Posterior cingulate gyrus (tissue), 11 donors: ENCODE data around the gene ESR1.
A peak's percentile ranks its signal among the peaks of the same experiment; 100 is the strongest.
"Not testable (repeated sequence)": the region's sequence is repeated elsewhere in the genome, so short reads cannot be mapped to it uniquely, and the experiment has no call there.

Experiments
- DNase-seq, 10 donors: peaks; one replicate each; pipeline versions ENCODE4 v3.0.0 to v3.0.0-alpha.2; 2020 to 2021; ENCODE audit warnings: mixed read lengths in 3 of 10
- intact Hi-C: fragments of 100-400 bp; cut with DNase I; formaldehyde crosslinking; loops from one replicate; pipeline ENCODE4 v1.15.1; 2023

The ESR1 gene

DNA sequence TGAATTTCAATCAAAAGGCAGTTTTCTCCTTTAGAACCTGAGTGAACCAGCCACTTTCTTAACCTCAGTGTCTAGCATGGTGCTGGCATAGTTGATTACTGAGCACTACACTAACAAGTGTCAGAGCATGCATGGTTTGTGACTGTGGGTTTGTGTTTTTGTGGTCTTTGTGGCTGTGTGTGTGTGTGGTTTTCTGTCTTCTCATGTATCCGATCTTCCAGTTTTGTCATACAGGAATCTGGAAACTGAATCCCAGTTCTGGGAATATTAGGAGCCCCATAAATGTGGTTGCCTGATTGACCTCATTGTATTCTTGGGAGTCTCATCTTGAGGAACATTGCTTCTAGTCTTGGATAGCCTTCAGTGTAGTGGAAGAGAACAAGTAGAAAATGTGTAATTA, 73.7 kb downstream of the ESR1 start:
- intact Hi-C loops: no loop called here
- DNase-seq: no peak

DNA sequence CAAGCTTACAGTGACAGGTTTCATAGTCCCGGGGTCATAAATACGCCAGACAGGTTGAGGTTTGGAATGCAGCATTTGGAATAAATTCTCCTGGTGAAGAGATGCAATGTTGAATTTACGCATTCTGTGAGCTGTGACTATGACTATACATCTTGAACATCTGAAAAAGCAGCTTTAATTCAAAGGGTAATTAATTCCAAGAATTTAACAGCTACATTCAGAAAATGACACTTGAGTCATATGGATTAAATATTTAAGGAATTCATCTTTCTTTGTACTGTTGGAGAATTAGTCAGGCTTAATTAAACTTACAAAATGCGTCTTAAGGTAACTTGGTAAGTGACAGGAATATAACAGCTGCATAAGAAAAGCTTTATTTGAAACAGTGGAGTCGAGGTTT, 74.7 kb downstream of the ESR1 start:
- no peak for DNase-seq
- intact Hi-C loops: no loop called here

DNA sequence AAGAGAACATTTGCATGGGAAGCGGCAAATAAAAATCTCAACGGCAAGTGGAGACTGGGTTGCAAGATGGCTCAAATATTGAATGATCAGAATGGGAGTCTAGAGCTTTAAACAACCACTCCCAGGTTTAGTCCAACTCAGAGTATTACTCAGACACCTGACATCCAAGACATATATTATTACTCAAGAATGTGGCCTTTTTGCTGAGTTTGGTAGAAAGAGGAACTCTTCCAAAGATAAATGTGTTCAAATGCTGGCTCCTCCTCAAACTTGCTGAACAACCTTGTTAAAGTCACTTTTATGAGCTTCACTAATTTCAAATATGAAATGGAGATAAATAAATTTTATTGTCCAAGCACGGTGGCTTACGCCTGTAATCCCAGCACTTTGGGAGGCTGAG, 77.8 kb downstream of the ESR1 start:
- no peak for DNase-seq
- intact Hi-C loops: no loop called here

DNA sequence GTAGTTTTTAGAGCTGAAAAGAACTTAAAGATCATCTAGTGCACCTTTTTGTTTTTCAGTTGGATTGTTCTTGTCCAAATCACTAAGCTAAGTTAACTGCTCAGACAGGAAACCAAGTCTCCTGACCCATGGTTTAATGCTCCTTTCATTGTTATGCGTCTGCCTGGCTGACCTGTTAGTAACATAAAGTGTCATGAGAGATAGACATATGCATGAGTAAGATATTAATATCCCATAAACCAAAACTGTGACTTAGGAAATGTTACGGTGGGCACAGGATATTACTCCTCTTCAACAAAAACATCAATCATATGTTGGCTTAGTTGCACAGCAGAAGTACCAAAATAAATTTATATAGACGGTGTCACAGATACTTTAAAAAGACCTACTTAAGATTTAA, 84.0 kb downstream of the ESR1 start:
- no peak for DNase-seq
- intact Hi-C loops: no loop called here

DNA sequence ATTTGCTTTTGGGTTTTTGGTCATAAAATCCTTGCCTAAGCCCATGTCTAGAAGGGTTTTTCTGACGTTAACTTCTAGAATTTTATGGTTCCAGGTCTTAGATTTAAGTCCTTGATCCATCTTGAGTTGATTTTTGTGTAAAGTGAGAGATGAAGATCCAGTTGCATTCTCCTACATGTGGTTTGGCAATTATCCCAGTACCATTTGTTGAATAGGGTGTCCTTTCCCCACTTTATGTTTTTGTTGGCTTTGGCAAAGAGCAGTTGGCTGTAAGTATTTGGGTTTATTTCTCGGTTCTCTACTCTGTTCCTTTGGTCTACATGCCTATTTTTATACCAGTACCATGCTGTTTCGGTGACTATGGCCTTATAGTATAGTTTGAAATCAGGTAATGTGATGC, 86.9 kb downstream of the ESR1 start:
- DNase-seq, intact Hi-C loops: not testable (repeated sequence)

DNA sequence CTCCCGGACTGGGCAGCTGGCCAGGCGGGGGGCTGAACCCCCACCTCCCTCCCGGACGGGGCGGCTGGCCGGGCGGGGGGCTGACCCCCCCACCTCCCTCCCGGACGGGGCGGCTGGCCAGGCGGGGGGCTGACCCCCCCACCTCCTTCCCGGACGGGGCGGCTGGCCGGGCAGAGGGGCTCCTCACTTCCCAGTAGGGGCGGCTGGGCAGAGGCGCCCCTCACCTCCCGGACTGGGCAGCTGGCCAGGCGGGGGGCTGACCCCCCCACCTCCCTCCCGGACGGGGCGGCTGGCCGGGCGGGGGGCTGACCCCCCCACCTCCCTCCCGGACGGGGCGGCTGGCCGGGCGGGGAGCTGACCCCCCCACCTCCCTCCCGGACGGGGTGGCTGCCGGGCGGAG, 91.7 kb downstream of the ESR1 start:
- intact Hi-C loops, DNase-seq: not testable (repeated sequence)

DNA sequence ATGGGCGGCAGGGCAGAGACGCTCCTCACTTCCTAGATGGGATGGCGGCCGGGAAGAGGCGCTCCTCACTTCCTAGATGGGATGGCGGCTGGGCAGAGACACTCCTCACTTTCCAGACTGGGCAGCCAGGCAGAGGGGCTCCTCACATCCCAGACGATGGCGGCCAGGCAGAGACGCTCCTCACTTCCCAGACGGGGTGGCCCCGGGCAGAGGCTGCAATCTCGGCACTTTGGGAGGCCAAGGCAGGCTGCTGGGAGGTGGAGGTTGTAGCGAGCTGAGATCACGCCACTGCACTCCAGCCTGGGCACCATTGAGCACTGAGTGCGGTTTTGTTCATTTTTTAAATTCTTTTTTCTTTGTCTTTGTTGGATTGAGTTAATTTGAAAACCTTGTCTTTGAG, 92.3 kb downstream of the ESR1 start:
- DNase-seq, intact Hi-C loops: not testable (repeated sequence)

DNA sequence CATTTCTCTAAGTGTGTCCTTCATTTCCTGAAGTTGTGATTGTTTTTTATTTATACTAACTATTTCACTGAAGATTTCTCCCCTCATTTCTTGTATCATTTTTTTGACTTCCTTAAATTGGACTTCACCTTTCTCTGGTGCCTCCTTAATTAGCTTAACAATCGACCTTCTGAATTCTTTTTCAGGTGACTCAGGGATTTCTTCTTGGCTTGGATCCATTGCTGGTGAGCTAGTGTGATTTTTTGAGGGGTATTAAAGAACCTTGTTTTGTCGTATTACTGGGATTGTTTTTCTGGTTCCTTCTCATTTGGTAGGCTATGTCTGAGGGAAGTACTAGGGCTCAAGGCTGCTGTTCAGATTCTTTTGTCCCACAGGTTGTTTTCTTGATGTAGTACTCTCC, 92.8 kb downstream of the ESR1 start:
- DNase-seq: no peak
- intact Hi-C loops: no loop called here

DNA sequence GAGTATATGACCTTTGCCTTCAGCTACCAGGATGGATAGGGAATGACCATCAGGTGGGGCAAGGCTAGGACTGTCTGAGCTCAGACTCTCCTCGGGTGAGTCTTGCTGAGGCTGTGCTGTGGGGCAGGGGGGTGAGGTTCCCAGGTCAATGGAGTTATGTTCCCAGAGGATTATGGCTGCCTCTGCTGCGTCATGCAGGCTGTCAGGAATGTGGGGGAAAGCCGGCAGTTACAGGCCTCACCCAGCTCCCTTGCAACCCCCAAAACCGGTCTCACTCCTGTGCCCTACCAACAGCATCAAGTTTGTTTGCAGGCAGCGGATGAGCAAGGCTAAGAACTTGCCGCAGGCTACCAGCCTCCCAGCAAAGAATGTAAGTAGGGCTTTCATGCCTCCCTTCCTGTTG, 93.5 kb downstream of the ESR1 start:
- intact Hi-C loops: no loop called here

DNA sequence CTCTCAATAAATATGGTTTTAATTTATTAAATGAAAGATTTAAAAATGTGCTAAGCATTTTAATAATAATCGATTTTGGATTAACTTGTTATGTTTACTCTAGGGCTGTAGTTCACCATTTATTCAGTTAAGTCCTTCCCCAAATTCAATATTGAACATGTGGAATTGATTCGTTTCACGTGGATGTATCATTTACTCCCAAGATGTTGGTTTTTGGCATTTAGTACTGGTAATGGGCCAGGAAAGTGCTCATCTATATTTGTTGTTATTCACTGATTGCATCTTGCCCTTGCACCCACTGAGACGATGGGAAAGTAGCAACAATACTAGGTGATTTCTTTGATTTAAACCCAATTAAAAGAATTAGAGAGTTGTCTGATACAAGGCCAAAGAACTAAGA, 97.1 kb downstream of the ESR1 start:
- intact Hi-C loops: no loop called here
- DNase-seq: no peak

More for the DNA sequence above, 93.5 kb downstream of the ESR1 start:
- peak in 1 of 10 donors; percentile 55 for DNase-seq

DNA sequence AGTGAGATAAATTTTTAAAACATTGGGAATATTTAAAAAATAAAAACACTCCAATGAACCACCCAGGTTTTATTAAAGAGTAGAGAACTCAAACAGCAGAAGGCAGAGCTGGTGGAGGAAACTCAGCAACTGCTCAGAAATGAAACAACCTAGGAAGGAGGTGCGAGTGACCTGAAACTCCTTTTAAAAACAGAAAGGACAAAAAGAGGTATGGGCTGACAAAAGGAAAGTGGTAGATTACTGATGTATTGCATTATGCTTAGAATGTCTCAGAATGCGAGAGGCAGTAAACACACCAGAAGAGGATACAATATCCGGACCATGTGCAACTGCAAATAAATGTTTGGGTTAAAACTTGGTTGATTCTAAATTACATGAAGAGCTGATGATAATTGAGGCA, 97.6 kb downstream of the ESR1 start:
- intact Hi-C loops: no loop called here
- DNase-seq: no peak

DNA sequence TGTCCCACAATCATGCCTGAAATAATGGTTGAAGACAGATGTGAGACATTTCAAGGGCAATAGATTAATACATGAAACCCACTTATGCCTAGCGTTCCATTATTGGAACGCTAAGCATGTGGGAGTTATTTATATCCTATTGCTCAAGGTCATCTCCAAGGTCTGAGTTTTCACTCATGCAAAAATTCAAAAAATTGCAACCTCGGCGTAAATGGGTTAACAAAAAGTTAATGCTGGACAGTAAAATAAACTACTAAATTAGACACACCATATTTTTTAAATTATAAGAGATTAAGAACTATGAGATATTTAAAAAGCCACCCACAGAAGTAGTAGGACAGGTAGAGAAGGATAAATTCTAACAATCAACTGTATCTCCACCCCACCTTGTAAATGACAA, 98.4 kb downstream of the ESR1 start:
- intact Hi-C loops: no loop called here
- DNase-seq: no peak

DNA sequence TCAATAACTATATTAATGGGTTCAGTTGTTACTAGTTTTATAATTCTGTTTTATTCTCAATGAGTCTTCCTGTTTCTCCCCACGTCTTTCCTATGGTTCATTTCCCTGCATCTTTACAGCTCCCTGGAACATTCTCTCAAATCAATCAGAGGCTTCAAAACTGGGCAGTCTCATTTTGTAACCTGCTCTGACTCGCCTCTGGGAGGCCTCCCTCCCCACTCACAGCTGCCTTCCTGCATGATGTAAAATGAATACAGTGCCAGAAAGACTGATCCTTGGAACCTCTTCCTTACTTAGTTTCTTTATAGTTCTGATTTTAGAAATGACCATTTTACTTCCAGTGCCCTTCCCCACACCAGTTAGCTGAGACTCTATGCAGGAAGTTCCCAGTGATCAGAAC, 103.9 kb downstream of the ESR1 start:
- no peak for DNase-seq
- intact Hi-C loops: no loop called here

DNA sequence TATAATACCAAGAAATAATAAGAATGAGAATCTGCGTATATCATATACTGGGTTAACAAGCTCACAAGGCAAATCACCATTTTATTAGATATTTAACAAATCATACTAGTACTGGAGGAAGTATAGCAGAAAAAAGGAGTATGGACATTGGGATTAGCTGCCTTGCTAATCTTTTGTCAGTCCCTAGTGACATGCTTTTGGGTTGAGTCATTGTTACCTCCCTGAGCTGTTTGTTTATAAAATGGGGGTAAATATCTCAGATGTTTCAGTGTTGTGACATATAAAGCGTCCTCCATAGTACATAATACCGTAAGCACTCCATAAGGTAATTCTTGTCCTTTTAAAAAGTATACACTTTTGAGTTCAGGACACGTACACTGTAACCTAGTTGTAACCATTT, 107.0 kb downstream of the ESR1 start:
- intact Hi-C loops: no loop called here
- no peak for DNase-seq

DNA sequence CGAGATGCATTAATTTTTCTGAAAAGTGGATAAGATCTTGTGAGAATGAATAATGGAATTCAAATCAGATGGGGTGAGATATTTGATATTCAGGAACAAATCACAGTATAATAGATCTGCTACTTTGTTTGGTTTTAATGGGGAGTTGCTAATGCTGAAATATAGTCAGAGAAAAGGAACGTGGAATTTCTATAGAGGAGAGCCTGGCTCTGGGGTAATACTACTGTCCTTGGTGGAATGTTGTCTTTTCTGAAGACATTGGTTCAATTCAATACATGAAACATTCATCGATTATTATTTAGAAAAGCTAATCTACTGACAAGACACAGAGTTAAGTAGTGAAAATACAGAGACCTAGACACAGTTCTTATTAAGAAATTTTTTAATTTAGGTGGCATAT, 108.6 kb downstream of the ESR1 start:
- DNase-seq: no peak

DNA sequence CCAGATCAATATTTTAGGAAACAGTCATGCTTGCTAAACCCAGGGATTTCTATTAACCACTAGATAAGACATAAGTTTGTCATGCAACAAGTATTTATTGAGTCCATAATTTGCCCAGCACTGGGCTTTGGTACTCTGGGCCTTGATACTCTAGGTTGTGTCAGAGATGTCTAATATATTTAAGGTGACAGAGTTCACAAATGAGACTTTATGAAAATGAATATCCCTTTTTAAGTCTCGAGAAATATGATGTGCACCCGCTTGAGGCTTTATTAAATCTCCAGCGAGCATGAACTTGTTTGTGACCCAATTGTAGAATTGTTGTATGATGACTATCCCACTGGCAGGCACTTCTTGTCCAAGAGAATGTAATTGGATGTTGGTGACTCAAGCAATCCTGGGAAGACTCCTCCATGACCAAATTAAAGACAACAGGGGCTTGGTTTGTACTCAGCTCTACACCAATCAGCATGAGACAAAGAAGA, 109.2 kb downstream of the ESR1 start:
- no peak for DNase-seq
- intact Hi-C loops: no loop called here

More for the DNA sequence above, 108.6 kb downstream of the ESR1 start:
- intact Hi-C loops: no loop called here

DNA sequence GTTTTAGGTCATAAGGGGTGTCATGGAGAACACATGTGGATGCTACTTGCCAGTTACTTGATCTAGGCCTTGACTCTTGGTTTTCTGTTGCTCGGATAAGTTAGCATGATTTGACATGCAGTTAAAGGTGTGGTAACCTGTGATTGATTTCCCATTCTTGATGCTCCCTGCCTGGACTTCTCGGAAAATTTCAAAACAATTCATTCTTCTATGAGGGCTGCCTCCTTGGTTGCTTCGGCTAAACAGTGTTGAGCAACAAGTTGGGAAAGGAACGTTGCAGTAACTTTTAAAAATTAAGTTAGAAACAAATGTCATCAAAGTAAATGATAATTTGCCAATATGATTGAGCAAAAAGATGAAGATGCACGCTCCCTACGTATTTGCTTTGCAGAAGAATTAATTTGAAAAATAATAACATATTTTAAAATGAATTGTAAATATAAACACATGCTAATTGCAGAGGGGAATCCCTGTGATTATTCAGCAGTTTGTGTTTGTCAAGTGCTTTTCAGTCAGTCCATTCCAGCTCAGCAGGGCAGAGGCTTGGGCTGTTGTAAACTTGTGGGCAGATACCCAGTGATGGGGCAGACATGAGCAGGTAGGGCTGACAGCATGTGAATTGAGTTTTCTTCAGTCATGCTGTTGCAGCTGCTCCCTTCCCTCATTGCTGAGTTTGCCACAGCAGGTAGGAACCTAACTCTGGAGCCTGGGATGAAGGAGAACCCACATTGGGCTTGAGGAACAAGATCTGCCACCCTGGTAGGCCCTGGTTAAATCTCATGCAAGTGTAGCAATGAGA, 110.2 kb downstream of the ESR1 start:
- no peak for DNase-seq
- intact Hi-C loops: no loop called here

DNA sequence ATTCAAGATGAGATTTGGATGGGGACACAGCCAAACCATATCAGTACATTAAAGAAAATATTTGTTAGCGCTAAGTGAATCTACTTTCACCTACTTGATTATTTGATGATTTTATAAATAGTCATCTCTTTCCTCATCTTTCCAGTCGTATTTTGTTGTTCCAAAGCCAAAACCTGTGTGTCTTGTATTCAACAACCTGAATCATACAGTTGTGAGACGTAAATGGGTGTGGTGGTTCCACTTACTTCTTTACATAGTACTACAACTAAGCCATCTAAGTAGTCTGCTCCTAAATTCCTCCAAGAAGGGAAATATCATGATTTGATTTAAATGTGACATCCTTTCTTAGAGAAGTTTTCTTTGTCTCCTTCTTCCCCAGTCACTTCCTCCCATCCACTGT, 132.8 kb downstream of the ESR1 start:
- DNase-seq: no peak
- intact Hi-C loops: no loop called here

DNA sequence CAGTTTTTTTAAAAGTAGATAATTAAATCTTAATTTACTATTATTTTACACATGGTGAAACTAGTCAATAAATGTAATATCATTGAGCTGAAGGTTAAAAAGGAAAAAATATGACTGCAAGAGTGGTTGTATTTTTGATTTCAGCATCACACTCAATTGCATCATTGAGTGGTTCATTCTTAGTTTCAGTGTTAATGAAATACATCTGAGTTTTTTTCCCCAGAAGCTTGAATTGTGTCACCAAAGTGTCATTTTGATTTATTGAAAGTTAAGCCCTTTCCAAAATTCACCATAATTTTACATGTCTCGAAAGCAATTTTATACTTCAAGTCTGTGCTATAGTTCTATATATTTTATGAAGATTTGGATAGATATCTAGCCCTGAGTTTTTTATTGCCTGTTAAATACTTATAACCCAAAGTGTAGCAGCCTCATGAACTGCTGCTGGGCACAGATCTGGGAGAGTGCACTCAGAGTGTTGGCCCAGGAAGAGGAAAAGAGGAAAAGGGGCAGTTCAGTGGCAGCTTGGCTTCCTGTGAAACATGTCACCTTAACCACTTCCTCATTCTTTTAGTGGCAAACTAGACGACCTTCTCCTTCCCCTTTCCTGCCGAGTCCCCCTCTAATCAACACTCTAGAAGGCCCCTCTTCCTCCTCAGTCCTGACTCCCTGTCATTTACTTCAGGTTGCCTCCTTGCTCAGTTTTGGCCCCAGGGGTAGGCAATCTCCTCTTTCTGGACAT, 140.7 kb downstream of the ESR1 start:
- intact Hi-C loops: no loop called here
- DNase-seq: no peak

DNA sequence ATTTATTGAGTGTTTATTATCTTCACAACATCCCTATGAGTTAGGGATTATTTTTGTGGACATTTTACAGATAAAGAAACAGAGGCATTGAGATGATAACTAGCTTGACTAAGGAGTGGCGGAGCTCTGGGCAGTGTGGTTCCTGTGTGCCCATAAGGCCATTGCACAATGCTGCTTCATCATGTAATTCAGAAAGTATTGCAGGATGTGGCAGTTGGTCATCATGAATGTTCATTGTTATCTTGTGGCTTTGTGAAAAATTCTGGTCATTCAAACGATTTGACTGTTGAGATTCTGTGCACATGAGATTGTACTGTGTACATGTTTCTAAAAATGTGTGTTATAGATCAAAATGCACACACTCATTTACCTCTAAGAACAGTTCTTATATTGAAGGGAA, 150.8 kb downstream of the ESR1 start:
- intact Hi-C loops: no loop called here
- DNase-seq: no peak

DNA sequence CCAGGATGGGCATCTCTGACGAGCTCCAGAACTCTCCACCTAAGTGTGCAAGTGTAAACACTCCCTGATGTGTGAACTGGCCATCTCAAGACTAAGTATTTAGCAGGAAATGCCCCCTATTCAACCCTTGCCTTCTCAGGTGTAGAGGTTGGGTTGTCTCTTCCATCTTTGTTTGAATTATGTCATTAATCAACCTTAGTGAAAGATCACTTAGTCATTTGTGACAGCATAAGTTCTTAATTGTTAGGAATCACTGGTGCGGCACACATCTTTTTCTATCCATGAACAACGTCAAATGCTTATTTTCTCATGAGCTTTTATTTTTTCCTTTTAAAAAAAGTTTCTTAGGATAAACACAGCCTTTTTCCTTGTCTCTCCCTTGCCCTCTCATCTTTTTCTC, 151.6 kb downstream of the ESR1 start:
- no peak for DNase-seq
- intact Hi-C loops: no loop called here

DNA sequence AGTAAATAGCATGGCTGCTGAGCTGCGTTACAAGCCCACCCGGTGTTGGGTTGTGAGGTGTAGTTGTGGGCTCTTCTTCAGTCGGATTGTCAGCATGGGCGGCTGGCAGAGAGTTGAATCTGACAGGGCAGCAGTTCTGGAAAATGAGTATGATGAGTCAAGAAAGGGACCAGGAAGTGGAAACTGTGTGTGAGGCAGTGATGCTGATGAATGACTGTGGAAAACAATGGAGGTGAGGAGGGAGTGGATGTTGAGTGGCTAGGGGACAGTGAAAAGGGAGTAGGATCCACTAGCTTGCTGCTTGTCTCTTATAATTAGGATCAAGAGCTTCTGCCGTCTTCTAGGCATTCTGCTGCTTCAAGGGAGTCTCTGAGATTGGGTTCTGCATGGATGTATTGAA, 154.3 kb downstream of the ESR1 start:
- no peak for DNase-seq
- intact Hi-C loops: no loop called here
